ENCODE data around the gene LPAR3. TPM values are rescaled to one million over a fixed set of nuclear protein-coding genes. Genes with fewer than 3 reads are reported as not detected.

The LPAR3 gene
- total RNA-seq, 4 donors from 2014 or later = 2.2 to 23.6 (median 13.5) TPM; not detected in 1

DNA sequence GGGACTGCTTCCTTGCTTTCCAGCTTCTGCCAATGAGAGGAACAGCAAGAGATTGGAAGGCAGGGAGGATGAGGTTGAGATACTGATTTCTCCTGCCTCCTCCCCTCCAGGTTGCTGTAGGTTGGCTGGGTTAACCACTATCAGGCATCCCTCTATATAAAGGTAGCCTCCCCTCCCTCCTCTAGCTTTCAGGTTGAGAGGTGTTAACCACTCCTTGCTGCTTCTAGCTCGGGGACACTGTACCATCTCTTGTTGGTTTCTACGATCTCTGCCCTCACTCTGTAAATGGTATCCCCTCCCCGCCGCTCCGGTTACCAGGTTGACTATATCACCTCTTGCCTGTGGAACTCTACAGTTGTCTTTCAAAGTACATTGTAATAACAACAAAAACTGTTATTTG is 16.7 kb downstream of the LPAR3 start:
- intact Hi-C loops (cut with DNase I; ENCODE audit: low total_unique reads) = no loop called here
- H3K27ac ChIP-seq = no peak overlapping the region
- no peaks in the 10 kb centered on the region for H3K36me3 ChIP-seq
- H3K4me1 ChIP-seq = no peaks in the 10 kb centered on the region
- no peaks in the 10 kb centered on the region for H3K9me3 ChIP-seq
- TF ChIP-seq, protein P1, sequence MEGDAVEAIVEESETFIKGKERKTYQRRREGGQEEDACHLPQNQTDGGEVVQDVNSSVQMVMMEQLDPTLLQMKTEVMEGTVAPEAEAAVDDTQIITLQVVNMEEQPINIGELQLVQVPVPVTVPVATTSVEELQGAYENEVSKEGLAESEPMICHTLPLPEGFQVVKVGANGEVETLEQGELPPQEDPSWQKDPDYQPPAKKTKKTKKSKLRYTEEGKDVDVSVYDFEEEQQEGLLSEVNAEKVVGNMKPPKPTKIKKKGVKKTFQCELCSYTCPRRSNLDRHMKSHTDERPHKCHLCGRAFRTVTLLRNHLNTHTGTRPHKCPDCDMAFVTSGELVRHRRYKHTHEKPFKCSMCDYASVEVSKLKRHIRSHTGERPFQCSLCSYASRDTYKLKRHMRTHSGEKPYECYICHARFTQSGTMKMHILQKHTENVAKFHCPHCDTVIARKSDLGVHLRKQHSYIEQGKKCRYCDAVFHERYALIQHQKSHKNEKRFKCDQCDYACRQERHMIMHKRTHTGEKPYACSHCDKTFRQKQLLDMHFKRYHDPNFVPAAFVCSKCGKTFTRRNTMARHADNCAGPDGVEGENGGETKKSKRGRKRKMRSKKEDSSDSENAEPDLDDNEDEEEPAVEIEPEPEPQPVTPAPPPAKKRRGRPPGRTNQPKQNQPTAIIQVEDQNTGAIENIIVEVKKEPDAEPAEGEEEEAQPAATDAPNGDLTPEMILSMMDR (IDR thresholded peaks at IDR 0.05) = no peak
- no peak for TF ChIP-seq POLR2A (IDR thresholded peaks at IDR 0.05)
- no peaks in the 10 kb centered on the region for H3K27me3 ChIP-seq
- no peak overlapping the region for H3K4me3 ChIP-seq
- DNase-seq = no peak

DNA sequence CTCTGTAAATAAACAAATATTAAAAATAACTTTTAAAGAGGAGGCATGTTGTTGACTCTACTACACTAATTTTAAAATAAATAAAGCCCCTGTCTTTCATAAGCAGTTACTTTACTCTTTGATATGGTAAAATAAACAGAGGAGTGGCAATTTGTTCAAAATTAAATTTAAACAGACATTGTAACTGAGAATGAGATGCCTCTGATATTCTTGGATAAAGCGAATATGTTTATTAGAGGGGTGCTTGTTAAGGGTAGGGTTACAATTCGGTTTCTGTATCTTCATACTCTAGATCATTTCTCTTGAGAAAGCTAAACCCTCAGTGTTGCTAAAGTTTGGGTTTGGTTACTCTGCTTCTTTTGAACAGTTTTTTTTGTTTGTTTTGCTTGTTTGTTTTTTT is 19.6 kb downstream of the LPAR3 start:
- H3K27me3 ChIP-seq = no peaks in the 10 kb centered on the region
- intact Hi-C loops (cut with DNase I; ENCODE audit: low total_unique reads) = no loop called here
- H3K27ac ChIP-seq = no peak overlapping the region
- no peaks in the 10 kb centered on the region for H3K4me1 ChIP-seq
- no peaks in the 10 kb centered on the region for H3K36me3 ChIP-seq
- H3K4me3 ChIP-seq = no peak overlapping the region
- no peaks in the 10 kb centered on the region for H3K9me3 ChIP-seq
- TF ChIP-seq POLR2A (IDR thresholded peaks at IDR 0.05) = no peak
- TF ChIP-seq, protein P1 (IDR thresholded peaks at IDR 0.05) = no peak
- no peak for DNase-seq

DNA sequence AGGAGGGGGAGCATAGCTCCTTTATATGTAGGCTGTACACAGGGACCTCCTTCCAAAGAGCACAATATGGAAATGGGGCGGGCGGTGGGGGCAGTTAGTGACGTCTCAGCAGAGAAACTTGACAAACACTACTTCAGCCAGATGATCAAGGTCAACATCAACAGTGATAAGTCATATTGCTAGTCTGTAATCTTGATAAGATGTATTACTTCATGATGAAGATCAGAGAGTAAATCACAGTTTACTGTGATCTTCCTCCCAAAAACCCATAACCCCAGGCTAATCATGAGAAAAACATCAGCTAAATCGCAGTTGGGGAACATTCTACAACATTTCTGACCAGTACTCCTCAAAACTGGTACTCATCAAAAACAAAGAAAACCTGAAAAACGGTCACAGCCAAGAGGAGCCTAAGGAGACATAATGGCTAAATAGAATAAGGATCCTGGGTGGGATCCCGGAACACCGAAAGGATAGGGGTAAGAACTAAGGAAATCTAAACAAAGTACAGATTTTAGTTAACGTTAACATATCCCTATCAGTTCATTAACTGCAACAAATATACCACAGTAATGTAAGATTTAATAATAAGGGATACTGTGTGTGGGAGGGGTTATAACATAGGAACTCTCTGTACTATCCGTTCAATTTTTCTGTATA is 20.2 kb downstream of the LPAR3 start:
- intact Hi-C loops (cut with DNase I; ENCODE audit: low total_unique reads) = no loop called here
- Histone ChIP-seq H3K4me1 (no peaks in the 10 kb centered on the region), H3K4me3 (no peak overlapping the region), H3K27ac (no peak overlapping the region), H3K36me3 (no peaks in the 10 kb centered on the region), H3K27me3 (no peaks in the 10 kb centered on the region), H3K9me3 (no peaks in the 10 kb centered on the region)
- DNase-seq = no peak
- TF ChIP-seq POLR2A (IDR thresholded peaks at IDR 0.05) = no peak
- TF ChIP-seq, protein P1 (IDR thresholded peaks at IDR 0.05) = no peak

DNA sequence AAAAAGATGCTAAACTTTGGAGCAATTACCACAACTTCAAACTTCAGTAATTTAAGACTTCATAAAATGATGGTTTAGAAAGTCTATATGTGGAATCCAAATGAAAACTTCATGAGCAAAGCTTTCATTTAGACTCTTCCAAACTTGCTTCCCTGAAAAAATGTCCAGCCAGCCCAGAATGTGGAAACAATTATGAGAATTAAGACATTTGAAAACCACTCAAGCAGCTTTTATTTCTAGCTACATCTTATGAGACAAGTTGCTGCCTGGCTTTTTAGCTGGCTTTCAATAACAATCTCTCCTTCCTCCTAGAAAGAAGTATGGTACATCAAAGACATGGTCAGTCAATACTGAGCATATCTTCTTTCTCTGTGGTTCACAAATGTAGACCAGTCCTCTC is 21.8 kb downstream of the LPAR3 start:
- Histone ChIP-seq H3K27ac (no peak overlapping the region), H3K9me3 (no peaks in the 10 kb centered on the region), H3K4me1 (no peaks in the 10 kb centered on the region), H3K27me3 (no peaks in the 10 kb centered on the region), H3K4me3 (no peak overlapping the region), H3K36me3 (no peaks in the 10 kb centered on the region)
- TF ChIP-seq, protein P1 (IDR thresholded peaks at IDR 0.05) = no peak
- no peak for TF ChIP-seq POLR2A (IDR thresholded peaks at IDR 0.05)
- DNase-seq = no peak
- intact Hi-C loops (cut with DNase I; ENCODE audit: low total_unique reads) = no loop called here

DNA sequence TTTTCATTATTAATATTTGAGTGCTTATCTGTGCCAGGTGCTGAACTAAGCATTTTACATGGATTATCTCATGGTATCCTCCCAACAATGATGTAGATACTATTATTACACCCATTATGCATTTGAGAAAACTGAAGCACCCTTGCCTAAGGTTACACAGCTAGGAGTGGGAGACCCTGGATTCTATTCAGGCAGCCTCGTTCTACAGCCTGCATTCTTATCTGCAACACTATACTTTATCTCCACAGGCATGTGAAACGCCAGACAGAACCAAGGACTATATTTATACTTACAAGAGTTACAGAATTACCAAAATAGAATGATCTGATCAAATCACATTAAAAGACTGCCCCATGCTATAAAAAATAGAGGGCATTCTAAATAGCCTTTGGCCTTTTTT is 22.4 kb downstream of the LPAR3 start:
- no peak for TF ChIP-seq POLR2A (IDR thresholded peaks at IDR 0.05)
- TF ChIP-seq, protein P1 (IDR thresholded peaks at IDR 0.05) = no peak
- no peaks in the 10 kb centered on the region for H3K4me1 ChIP-seq
- H3K4me3 ChIP-seq = no peak overlapping the region
- no peaks in the 10 kb centered on the region for H3K27me3 ChIP-seq
- no peak for DNase-seq
- H3K27ac ChIP-seq = no peak overlapping the region
- intact Hi-C loops (cut with DNase I; ENCODE audit: low total_unique reads) = no loop called here
- H3K36me3 ChIP-seq = no peaks in the 10 kb centered on the region
- H3K9me3 ChIP-seq = no peaks in the 10 kb centered on the region
